OCI-LY7 (cell line): ENCODE results near the gene OCSTAMP. TPM values are rescaled to one million over a fixed set of nuclear protein-coding genes. Genes with fewer than 3 reads are reported as not detected.

ENCODE experiments used
- BruUV-seq: library from RNA; stranded (reverse); fragments of 400-500 nt; replicated peaks from 2 replicates; lab custom pipeline; 2021; lab: Mats Ljungman, UMichigan
- CTCF ChIA-PET: fragments of 300-600 bp; sonication (Branson Sonifier 250); formaldehyde crosslinking; loops from one replicate; lab custom pipeline; 2022; ENCODE audit warnings: antibody characterized with exemption; ENCODE audit not compliant: unreplicated experiment; lab: Charles Lee
- POLR2A ChIA-PET: fragments of 300-600 bp; sonication (Branson Sonifier 250); formaldehyde crosslinking; loops from one replicate; lab custom pipeline; 2022; ENCODE audit warnings: antibody characterized with exemption; lab: Charles Lee
- DNase-seq: peaks from one replicate; pipeline ENCODE4 v3.0.0-alpha.2; 2015; ENCODE audit warnings: low spot score
- H2AFZ ChIP-seq: fragments of 200-600 bp; sonication (generic), shearing (Covaris generic); 2 replicates; pipeline ENCODE4 v1.6.1; 2014; ENCODE audit warnings: mild to moderate bottlenecking, antibody characterized with exemption, low read length, moderate library complexity
- H3K27ac ChIP-seq: fragments of 200-600 bp; sonication (generic); 2 replicates; pipeline ENCODE4 v1.5.1; 2014; ENCODE audit warnings: mixed run types, low read depth, mild to moderate bottlenecking, moderate library complexity, low read length, inconsistent platforms; ENCODE audit not compliant: poor library complexity, severe bottlenecking
- H3K36me3 ChIP-seq: fragments of 200-600 bp; sonication (generic); 2 replicates; pipeline ENCODE4 v1.6.1; 2014; ENCODE audit warnings: mild to moderate bottlenecking, antibody characterized with exemption, low read length, moderate library complexity, mixed read lengths; ENCODE audit not compliant: insufficient read depth
- H3K4me1 ChIP-seq: fragments of 200-600 bp; sonication (generic); 2 replicates; pipeline ENCODE4 v1.5.1; 2014; ENCODE audit warnings: mild to moderate bottlenecking, low read length; ENCODE audit not compliant: insufficient read depth, poor library complexity, severe bottlenecking
- H3K4me2 ChIP-seq: fragments of 200-600 bp; sonication (generic); 2 replicates; pipeline ENCODE4 v1.6.1; 2014; ENCODE audit warnings: mild to moderate bottlenecking, low read length
- H3K4me3 ChIP-seq: fragments of 200-600 bp; sonication (generic); 2 replicates; pipeline ENCODE4 v1.5.1; 2014; ENCODE audit warnings: mild to moderate bottlenecking, low read depth, low read length; ENCODE audit not compliant: poor library complexity, severe bottlenecking
- H3K79me2 ChIP-seq: fragments of 200-600 bp; sonication (generic); 2 replicates; pipeline ENCODE4 v1.6.1; 2016; ENCODE audit warnings: low read depth, mild to moderate bottlenecking, low read length, moderate library complexity, mixed read lengths; ENCODE audit not compliant: insufficient read depth
- H3K9me2 ChIP-seq: fragments of 200-600 bp; sonication (generic); 2 replicates; pipeline ENCODE4 v1.6.1; 2016; ENCODE audit warnings: mild to moderate bottlenecking, low read length, mixed read lengths; ENCODE audit not compliant: insufficient read depth
- H3K9me3 ChIP-seq: fragments of 200-600 bp; sonication (generic); 2 replicates; pipeline ENCODE4 v1.6.1; 2014; ENCODE audit warnings: mild to moderate bottlenecking, mixed run types, low read length, mixed read lengths
- H4K20me1 ChIP-seq: fragments of 200-600 bp; sonication (generic); 2 replicates; pipeline ENCODE4 v1.6.1; 2014; ENCODE audit warnings: mild to moderate bottlenecking, antibody characterized with exemption, low read length, moderate library complexity, mixed read lengths; ENCODE audit not compliant: insufficient read depth
- EZH2phosphoT487 ChIP-seq: fragments of 200-600 bp; sonication (generic); IDR thresholded peaks from 2 replicates; pipeline ENCODE4 v1.6.1; 2018; ENCODE audit warnings: low read depth, borderline replicate concordance, mild to moderate bottlenecking, mixed run types, antibody characterized with exemption, low read length, moderate library complexity, mixed read lengths
- intact Hi-C: fragments of 100-400 bp; cut with micrococcal nuclease; formaldehyde crosslinking; loops from one replicate; pipeline ENCODE4 v1.10.0; 2022; ENCODE audit not compliant: unreplicated experiment
- total RNA-seq, 2 experiments: library from RNA; depleted of rRNA in 1 of 2; stranded (reverse); fragments of >200 nt in 1 of 2; shearing (Covaris generic) in 1 of 2; gene quantifications; 2 replicates each; pipeline ENCODE4 v1.2.3, GENCODE V29; 2014 to 2022
- TF ChIP-seq, protein P1 (sequence below): fragments of 200-600 bp; sonication (generic); conservative IDR thresholded peaks from 2 replicates; pipeline ENCODE4 v1.5.1; 2014; ENCODE audit warnings: mild to moderate bottlenecking, antibody characterized with exemption, low read length, moderate library complexity, mixed read lengths

The OCSTAMP gene
- total RNA-seq, 2 experiments from 2014 or later: not detected

DNA sequence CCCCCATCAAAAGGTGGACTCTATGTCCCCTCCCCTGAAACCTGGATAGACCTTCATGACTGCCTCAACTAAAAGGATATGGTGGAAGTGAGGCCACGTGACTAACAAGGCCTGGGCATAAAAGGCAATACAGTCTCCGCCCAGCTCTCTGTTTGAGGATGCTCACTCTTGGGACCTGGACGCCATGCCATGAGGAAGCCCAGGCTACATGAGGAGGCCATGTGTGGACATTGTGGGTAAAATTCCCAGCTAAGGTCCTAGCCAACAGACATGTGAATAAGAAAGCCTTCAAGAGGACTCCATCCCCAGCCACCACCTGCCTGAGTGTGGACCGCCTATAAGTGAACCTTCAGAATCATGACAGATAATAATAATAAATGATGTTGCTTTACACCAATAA lies 29.9 kb downstream of the OCSTAMP start:
- BruUV-seq: no TSS peak
- no peaks in the 10 kb centered on the region for H3K9me2 ChIP-seq
- H2AFZ ChIP-seq: no peak overlapping the region
- TF ChIP-seq EZH2phosphoT487: no peak
- TF ChIP-seq, protein P1, sequence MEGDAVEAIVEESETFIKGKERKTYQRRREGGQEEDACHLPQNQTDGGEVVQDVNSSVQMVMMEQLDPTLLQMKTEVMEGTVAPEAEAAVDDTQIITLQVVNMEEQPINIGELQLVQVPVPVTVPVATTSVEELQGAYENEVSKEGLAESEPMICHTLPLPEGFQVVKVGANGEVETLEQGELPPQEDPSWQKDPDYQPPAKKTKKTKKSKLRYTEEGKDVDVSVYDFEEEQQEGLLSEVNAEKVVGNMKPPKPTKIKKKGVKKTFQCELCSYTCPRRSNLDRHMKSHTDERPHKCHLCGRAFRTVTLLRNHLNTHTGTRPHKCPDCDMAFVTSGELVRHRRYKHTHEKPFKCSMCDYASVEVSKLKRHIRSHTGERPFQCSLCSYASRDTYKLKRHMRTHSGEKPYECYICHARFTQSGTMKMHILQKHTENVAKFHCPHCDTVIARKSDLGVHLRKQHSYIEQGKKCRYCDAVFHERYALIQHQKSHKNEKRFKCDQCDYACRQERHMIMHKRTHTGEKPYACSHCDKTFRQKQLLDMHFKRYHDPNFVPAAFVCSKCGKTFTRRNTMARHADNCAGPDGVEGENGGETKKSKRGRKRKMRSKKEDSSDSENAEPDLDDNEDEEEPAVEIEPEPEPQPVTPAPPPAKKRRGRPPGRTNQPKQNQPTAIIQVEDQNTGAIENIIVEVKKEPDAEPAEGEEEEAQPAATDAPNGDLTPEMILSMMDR: no peak
- intact Hi-C loops: no loop called here
- no peaks in the 10 kb centered on the region for H3K9me3 ChIP-seq
- H3K4me2 ChIP-seq: no peak overlapping the region
- no peak for DNase-seq
- H3K79me2 ChIP-seq: no peaks in the 10 kb centered on the region
- ChIA-PET CTCF (interaction anchor here (0.6 kb wide), 1 partner anchor 320 kb away, joined by 4 read pairs; no protein-coding TSS in a partner anchor), POLR2A (no interaction called here)
- H3K4me3 ChIP-seq: no peak overlapping the region
- H3K36me3 ChIP-seq: no peaks in the 10 kb centered on the region
- H3K27ac ChIP-seq: no peak overlapping the region
- H4K20me1 ChIP-seq: no peaks in the 10 kb centered on the region
- H3K4me1 ChIP-seq: no peaks in the 10 kb centered on the region

DNA sequence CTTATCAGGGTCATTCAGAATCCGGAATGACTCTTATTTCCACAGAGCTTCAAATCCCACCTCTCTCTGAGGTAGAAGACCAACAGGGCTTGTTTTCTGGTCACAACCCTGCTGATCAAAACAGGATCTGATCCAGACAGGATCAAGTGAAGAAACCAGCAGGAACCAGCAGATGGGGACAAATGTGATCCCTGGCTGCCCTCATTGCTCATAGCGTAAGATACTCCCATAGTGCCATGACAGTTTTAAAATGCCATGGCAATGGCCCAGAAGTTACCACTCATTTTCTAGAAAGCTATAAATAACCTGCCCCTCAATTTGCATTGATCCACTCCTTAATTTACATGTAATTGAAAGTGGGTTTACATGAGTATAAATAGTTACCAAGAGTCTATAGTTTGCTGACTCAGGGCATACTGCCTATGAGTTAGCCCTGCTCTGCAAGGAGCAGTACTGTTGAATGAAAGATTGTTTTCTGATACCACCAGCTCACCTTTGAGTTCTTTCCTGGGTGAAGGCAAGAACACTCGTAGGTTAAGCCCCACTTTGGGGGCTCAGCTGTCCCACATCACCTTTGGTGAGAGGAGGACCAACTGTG lies 30.9 kb downstream of the OCSTAMP start:
- no peak overlapping the region for H3K4me3 ChIP-seq
- POLR2A ChIA-PET: no interaction called here
- intact Hi-C loops: no loop called here
- DNase-seq: no peak
- H2AFZ ChIP-seq: no peak overlapping the region
- H3K79me2 ChIP-seq: no peaks in the 10 kb centered on the region
- no peaks in the 10 kb centered on the region for H3K9me3 ChIP-seq
- no peak for TF ChIP-seq EZH2phosphoT487
- TF ChIP-seq, protein P1: no peak
- H4K20me1 ChIP-seq: no peaks in the 10 kb centered on the region
- CTCF ChIA-PET: no interaction called here
- no peaks in the 10 kb centered on the region for H3K36me3 ChIP-seq
- H3K27ac ChIP-seq: no peak overlapping the region
- H3K4me2 ChIP-seq: no peak overlapping the region
- no peaks in the 10 kb centered on the region for H3K9me2 ChIP-seq
- H3K4me1 ChIP-seq: no peaks in the 10 kb centered on the region
- BruUV-seq: no TSS peak
